NK-92 (cell line): ENCODE results near the gene CTNND2.

Experiments
- DNase-seq: peaks from one replicate; lab custom pipeline; 2025; ENCODE audit not compliant: unreplicated experiment; lab: John Stamatoyannopoulos, UW

Gene CTNND2

DNA sequence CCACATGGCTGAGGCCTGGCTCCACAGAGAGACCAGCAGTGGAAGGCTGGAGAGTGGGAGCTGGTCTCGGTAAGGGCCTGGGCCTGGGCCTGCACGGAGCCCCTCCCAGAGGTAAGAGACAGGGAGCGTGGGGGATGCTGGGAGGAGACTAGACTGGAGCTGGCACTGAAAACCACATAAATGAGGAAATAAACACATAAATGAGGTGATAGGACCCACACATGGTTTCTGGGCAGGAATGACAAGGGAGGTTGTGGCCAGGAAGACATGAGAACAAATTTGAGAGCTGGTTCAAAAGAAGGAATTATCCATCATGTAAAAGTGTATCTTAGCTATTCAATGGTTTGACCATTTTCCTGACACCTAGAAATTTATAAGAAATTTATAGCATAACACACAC, 691.5 kb downstream of the CTNND2 start:
- no peak for DNase-seq

GRCh38 chr5:11197726-11198125, 706.5 kb downstream of the CTNND2 start:
- no peak for DNase-seq

DNA sequence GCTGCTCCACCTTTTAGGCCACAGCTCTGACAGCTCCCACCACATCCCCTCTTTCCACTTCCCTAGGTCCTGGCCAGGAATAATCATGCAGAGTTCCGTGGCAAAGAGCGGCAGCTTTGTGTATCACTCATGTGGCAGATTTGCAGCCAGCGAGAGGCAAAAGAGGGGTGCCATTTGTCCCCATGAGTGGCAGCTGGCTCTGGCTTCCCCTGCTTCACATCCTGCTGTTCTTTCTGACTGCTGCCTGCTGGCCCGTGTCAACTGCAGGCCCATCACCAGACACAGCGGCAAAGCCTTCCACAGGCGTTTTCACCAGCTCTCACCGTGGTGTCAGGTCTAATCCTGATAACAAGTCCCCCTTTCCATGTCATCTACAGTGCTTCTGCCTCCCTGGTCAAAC, 712.6 kb downstream of the CTNND2 start:
- no peak for DNase-seq

DNA sequence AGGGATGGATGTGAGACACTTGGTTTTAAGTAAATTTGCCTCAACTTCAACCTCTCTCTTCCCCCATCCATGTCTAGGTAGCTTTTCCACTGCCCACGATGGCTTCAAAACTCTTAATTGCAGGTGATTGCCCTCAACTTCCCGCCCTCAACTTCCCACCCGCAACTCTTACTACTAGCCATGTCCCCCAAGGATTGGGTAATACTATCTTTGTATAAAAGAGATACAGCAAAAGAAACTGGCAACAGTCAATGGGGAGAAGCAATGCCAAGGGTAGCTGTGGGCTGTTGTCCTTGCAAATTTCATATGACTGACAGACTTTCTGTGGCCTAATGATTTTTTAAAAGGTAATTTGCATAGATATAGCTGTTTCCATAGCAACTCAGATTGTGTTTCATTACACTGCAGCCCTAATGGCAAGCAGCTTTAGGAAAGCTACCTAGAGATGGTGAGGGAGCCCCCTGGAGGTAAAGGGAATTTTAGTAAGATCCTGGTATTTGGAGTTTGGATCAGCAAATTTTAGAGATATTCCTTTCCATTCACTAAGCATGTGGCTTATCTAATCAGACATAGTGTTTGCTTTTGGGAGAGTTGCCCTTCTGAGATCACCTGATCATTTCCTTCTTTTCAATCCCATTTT, 721.7 kb downstream of the CTNND2 start:
- DNase-seq: no peak

- DNase-seq: no peak
Measured at GRCh38 chr5:11181940-11182339, 722.3 kb downstream of the CTNND2 start.

DNA sequence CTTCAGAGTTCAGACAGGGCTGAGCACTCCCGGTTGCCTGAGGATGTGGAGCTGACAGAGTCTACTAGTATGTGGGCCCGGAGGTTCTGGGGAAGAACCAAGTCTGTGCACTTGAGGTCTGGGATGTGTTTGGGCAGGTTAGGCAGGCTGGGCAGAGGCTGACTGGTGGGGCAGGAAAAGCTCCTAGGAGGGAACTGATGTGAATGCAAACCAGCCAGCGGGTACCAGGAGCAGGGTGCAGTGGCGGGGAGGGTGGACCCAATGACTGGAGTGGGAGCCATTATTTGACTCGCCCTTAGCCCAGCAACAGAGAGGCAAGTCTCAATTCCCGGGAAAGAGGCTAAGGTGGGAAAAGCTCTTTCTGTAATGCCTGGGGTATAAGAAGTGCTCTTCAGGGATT, 723.4 kb downstream of the CTNND2 start:
- no peak for DNase-seq

- no peak for DNase-seq
Measured at GRCh38 chr5:11177999-11178711, 726.1 kb downstream of the CTNND2 start.

DNA sequence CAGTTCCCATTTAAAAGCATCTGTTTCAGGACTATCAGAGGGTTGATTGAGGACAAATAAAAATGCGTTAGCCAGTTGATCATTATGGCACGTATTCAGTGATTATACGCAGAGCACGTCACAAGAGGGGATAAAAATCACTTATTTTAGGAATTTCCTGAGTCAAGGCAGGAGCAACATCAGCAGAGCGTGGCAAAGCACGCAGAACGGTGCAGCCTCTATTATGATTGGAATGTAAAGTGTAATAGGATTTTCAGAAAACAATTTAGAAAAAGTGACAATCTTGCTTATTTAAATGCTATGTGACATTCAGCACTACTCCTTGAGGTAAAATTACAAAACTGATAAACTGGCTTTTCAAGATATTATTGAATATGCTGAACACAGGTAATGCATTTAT, 729.7 kb downstream of the CTNND2 start:
- no peak for DNase-seq

DNA sequence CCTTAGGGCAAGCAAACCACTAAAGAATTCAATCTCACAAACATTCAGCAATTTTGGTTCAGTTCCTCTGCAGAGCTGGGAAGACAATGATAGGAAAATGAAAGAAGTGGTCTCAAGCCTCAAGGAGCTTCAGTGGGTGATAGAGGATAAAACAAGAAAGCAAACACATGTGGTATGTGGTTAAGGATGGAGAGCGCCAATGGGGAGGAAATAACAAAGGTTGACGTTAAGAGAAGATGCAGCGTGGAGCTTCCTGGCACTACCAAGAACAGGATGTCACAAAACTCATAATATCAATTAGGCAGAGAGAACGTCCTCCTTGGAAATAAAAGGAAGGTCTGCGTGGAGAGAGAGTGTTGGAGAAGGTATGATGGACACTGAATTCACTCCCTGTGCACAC, 731.8 kb downstream of the CTNND2 start:
- no peak for DNase-seq

DNA sequence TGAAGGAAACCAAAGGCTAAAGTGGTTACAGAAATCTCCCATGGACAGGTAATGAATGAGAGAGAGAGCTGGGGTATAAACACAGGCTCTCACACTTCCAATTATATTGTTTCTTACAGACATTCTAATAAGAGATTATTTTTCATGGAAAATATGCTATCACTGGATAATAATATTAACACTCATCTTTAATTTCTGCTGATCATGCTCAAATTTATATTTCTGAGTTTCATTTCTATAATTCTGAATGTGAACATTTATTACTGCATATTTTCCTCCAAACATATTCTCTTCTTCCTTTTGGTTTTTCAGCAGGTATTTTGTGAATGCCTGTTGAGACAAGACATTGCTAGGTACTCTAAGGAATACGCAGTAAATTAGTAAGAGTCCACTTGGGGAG, 733.0 kb downstream of the CTNND2 start:
- no peak for DNase-seq

DNA sequence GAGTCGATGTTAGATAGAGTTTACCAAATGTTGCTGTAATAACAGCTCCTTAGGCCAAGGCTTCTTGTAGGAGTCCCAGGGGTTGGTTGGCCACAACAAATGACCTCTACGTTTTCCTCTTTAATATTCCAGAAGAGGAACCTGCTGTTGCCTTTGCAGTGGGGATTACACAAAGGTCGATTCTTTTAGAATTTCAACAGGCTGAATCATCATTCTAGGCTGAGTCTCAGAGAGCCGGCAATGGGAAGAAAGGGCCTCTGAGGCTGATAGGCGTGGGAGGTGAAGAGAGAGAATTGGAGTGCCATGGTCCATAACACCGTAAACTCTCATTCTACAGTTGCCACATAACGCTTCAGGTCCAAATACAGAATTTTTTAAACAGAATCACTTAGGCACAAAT, 737.3 kb downstream of the CTNND2 start:
- DNase-seq: no peak

- no peak for DNase-seq
Measured at GRCh38 chr5:11164531-11165294, 739.5 kb downstream of the CTNND2 start.

GRCh38 chr5:11157132-11157531, 747.1 kb downstream of the CTNND2 start:
- DNase-seq: no peak

- no peak for DNase-seq
Measured at GRCh38 chr5:11153670-11154382, 750.4 kb downstream of the CTNND2 start.

- DNase-seq: no peak
Measured at GRCh38 chr5:11152368-11152767, 751.9 kb downstream of the CTNND2 start.

GRCh38 chr5:11150976-11151375, 753.3 kb downstream of the CTNND2 start:
- no peak for DNase-seq

- DNase-seq: no peak
Measured at GRCh38 chr5:11148810-11149539, 755.3 kb downstream of the CTNND2 start.

GRCh38 chr5:11146171-11146570, 758.1 kb downstream of the CTNND2 start:
- DNase-seq: no peak

GRCh38 chr5:11143456-11144267, 760.6 kb downstream of the CTNND2 start:
- no peak for DNase-seq
